GM19351 (cell line): ENCODE data around the gene TMEM11.

Experiments
- ATAC-seq: cut with Tn5 transposase; IDR thresholded peaks from one replicate; pipeline ENCODE4 v1.9.1; 2021; ENCODE audit warnings: mild to moderate bottlenecking, moderate library complexity; ENCODE audit not compliant: unreplicated experiment

TMEM11 gene

GRCh38 chr17:21214015-21214776, at the start of gene TMEM11:
Gene TMEM11 (minus strand): TSS chr17:21214161. CDS start chr17:21214152, 9 bp downstream.
- peak; percentile 86 for ATAC-seq

DNA sequence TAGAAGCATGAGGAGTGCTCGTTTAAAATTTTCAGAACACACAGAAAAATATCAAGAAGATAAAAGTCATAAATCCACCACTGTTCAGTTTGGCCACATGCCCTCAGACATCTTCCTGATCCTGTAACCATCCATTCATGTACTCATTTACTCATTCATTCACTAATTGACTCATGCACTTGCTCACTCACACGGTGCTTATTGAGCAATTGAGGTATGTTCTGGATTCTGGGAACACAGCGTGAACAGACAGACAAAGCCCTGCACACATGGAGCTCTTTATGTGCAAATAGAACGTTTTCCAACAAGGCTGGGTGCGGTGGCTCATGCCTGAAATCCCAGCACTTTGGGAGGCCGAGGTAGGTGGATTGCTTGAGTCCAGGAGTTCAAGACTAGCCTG, 49.4 kb upstream of the TMEM11 start:
- ATAC-seq, result no peak

- ATAC-seq, result no peak
Measured at GRCh38 chr17:21262259-21262993, 48.5 kb upstream of the TMEM11 start.

DNA sequence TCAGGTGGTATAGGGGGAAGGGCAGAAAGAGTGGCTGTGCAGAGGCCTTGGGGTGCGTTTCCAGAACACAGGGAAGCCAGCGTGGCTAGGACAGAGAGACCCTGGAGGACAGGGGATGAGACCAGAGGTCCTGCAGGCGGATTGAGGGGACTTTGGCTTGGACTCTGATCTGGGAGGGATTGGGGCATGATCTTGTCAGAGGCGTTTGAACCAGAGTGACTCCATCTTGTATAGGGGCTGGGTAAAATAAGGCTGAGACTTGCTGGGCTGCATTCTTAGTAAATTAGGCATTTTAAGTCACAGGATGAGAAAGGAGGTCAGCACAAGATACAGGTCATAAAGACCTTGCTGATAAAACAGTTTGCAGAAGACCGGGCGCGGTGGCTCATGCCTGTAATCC, 44.6 kb upstream of the TMEM11 start:
- no peak for ATAC-seq

DNA sequence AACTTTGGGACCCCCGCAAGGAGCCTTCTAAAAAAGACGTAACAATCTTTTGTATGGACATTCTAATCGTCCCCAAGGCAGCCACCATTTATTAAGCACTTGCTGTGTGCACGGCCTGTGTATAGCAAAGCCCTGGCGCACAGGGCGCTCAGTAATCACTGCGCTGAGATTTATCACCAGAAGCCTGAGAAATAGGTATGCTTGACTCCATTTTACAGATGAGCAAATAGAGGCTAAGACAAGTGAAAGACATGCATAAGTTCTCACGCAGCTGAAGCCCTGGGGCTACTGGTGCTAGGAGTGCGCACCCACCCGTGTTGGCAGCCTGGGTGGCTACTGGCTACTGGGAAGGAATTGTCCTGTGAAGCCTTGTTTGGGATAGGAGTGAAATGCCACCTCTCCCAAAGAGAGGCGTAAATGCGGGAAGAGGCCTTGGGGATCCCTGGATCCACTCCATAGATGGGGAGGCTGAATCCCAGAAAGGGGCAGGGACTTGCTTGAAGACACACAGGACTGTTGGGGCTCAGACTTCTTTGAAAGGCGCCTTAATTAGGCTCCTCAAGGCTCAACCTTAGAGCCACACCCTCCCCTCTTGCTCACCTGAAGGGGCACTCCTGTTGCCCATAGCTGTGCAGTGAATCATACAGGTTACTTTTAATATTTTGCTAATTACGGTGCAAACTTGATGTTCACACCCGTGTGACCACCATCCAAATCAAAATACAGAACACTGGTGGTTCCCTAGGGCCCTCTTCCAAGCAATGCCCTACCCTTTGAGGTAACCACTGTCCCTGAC, 39.9 kb upstream of the TMEM11 start:
- peak; percentile 26 for ATAC-seq

DNA sequence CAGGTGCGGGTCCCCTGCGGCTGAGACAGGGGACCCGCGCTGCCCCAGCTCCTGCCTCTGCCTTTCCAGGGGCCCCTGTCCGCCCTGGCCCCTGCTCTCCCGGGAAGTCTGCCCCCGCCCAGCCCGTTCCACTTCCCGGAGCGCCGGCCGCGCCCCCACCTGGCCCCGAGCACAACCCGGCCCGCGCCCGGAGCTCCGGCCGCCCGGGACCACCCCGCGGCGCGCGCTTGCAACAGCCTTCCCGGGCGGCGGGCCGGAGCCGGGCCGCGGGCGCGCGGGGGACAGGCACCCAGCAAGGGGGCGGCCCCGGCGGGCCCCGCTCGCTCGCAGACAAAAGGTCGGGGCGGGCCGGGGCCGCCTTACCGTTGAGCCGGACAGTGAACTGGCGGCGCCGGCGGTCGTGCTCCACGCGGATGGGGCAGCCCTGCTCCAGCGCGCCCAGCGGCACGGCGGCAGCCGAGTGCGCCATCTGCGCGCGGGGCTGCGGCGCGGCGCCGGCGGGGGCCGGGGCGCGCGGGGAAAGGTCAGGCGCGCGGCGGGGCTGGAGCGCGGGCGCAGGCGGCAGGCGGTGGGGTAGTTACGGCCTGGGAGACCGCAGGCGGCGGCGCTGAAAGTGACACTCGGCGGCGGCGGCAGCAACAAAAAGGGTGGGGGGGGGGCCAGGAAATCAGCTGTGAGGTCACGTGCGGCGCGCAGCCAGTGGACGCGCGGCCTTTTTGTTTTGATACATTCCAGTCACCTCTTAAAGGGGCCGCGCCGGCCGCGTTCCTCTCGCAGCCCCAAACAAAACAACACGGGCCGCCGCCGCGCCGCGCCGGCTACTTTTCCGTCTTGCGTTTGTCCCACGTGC, 39.1 kb upstream of the TMEM11 start, which contains the start of gene NATD1:
Gene NATD1, minus strand, starts transcription at position 615 of the 850 bp plus-strand sequence. Its CDS starts 146 bp downstream, at position 469.
- ATAC-seq, result peak; percentile 82

GRCh38 chr17:21252289-21252795, 38.4 kb upstream of the TMEM11 start:
- ATAC-seq, result no peak

DNA sequence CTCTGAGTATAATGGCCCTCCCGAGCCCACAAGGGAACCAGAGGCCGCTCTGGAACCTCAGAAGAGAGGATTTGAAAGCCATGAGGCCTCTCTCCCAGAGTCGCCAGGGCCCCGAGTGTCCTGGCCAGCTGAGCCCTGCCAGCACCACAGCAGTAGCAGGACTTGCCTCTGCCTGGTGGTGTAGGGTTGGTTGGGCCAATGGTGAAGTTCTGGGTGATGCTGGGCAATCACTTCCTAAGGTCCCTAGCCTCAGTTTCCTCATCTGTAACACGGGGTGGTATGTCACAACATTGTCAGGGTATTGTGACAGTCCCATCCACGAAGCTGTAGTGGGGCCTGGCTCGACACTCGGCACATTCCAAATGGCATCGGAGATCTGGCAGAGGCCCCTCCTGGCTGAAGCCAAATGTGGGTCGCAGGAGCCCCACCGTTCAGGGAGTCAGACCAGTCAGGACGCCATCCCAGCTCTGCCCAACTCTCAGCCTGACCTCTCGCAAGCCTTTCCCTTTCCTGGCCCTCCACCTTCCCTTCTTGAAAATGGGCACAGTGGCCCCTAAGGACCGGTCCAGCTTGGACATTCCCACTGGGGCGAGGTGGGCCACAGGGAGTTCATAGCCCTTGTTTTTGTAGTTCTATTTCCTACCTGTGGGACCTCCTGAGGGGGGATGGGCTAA, 37.5 kb upstream of the TMEM11 start:
- ATAC-seq, result no peak

- no peak for ATAC-seq
Measured at GRCh38 chr17:21250854-21251253, 36.9 kb upstream of the TMEM11 start.

GRCh38 chr17:21249920-21250703, 36.2 kb upstream of the TMEM11 start:
- no peak for ATAC-seq

GRCh38 chr17:21249086-21249795, 35.3 kb upstream of the TMEM11 start:
- ATAC-seq, result no peak

DNA sequence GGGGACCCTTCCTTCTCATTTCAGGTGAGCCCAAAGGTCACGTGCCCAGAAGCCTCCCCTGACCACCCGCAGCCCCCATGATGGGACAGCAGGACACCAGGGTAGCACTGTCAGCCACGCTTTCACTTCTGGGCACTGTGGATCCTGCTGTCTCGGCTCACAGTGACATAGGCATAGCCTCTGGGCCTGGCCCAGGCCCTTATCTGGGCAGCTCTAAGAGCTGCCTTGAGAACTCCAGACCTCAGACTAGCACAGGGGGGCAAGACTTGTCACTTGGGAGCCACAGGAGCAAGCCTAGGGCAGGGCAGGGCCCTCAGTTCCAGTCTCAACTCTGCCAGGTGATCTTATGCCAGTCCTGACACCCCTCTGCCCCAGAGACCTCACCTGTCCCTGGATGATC, 34.5 kb upstream of the TMEM11 start:
- no peak for ATAC-seq

DNA sequence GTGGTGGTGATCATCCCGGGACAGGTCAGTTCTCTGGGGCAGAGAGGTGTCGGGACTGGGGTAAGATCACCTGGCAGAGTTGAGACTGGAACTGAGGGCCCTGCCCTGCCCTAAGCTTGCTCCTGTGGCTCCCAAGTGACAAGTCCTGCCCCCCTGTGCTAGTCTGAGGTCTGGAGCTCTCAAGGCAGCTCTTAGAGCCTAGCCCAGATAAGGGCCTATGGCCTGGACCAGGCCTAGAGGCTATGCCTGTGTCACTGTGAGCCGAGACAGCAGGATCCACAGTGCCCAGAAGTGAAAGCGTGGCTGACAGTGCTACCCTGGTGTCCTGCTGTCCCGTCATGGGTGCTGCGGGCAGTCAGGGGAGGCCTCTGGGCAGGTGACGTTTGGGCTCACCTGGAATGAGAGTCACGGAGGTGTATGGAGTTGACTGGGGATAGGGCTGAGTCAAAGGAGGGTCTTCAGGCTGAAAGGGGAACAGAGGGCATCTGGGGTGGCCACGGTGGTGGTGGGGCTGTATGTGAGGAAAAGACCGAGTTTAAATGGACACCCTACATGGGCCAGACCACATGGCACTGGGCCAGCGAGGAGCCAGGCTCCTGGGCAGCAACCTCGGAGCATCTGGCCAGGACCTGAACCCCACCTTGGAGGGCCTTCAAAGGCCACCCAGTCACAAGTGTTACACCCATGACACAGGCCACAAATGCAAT, 33.7 kb upstream of the TMEM11 start:
- no peak for ATAC-seq

- ATAC-seq, result no peak
Measured at GRCh38 chr17:21246698-21247097, 32.7 kb upstream of the TMEM11 start.

- no peak for ATAC-seq
Measured at GRCh38 chr17:21245639-21246084, 31.7 kb upstream of the TMEM11 start.

- no peak for ATAC-seq
Measured at GRCh38 chr17:21243516-21244303, 29.7 kb upstream of the TMEM11 start.
